Choroid plexus epithelial cell (primary cell): Measurements from ENCODE around the gene LYPD3.
"Not testable (repeated sequence)": the region's sequence is repeated elsewhere in the genome, so short reads cannot be mapped to it uniquely, and the experiment has no call there.

Experiments used
- DNase-seq: peaks from one replicate; pipeline ENCODE4 v3.0.0-alpha.2; 2010; ENCODE audit warnings: low read depth
- H3K4me3 ChIP-seq: 2 replicates; pipeline ENCODE4 v1.5.1; 2011; ENCODE audit warnings: low read depth, mild to moderate bottlenecking, control low read depth, low read length, moderate library complexity
- TF ChIP-seq, protein P1 (sequence below): conservative IDR thresholded peaks from 2 replicates; pipeline ENCODE4 v1.5.1; 2011; ENCODE audit warnings: low read depth, mild to moderate bottlenecking, control low read depth, inconsistent platforms, low read length, moderate library complexity

Gene LYPD3

DNA sequence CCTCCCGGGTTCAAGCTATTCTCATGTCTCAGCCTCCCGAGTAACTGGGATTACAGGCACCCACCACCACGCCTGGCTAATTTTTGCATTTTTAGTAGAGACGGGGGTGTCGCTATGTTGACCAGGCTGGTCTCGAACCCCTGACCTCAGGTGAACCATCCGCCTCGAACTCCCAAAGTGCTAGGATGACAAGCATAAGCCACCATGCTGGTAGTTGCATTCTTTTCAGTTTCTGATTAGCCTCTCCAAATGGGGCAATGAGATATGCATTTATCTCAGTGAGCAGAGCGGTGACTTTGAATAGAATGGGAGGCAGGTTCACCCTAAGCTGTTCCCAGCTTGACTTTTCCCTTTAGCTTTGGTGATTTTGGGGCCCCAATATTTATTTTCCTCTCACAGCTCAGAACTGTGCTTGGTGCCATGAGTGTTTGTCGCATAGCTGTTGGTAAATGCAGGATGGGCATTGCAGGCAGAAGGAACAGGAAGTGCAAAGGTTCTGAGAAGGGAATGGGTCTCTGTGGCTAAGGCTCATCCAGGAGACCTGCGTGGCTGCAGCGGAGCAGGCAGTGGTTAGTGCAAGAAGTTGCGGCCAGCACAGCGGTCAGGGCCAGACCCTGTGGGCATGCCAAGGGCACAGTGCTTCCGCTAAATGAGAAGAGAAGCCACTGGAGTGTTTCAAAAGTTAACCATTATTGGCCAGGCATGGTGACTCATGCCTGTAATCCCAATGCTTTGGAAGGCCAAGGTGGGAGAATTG, 20.7 kb downstream of the LYPD3 start:
- TF ChIP-seq, protein P1, sequence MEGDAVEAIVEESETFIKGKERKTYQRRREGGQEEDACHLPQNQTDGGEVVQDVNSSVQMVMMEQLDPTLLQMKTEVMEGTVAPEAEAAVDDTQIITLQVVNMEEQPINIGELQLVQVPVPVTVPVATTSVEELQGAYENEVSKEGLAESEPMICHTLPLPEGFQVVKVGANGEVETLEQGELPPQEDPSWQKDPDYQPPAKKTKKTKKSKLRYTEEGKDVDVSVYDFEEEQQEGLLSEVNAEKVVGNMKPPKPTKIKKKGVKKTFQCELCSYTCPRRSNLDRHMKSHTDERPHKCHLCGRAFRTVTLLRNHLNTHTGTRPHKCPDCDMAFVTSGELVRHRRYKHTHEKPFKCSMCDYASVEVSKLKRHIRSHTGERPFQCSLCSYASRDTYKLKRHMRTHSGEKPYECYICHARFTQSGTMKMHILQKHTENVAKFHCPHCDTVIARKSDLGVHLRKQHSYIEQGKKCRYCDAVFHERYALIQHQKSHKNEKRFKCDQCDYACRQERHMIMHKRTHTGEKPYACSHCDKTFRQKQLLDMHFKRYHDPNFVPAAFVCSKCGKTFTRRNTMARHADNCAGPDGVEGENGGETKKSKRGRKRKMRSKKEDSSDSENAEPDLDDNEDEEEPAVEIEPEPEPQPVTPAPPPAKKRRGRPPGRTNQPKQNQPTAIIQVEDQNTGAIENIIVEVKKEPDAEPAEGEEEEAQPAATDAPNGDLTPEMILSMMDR, result no peak
- no peak for DNase-seq
- H3K4me3 ChIP-seq, result no peak overlapping the region

DNA sequence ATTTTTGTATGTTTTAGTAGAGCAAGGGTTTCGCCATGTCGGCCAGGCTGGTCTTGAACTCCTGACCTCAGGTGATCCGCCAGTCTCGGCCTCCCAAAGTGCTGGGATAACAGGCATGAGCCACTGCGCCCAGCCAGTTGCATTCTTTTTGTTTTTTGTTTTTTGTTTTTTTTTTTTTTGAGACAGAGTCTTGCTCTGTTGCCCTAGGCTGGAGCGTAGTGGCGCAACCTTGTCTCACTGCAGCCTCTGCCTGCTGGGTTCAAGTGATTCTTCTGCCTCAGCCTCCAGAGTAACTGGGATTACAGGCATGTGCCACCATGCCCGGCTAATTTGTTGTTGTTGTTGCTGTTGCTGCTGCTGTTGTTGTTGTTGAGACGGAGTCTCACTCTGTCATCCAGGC, 21.3 kb downstream of the LYPD3 start:
- H3K4me3 ChIP-seq, DNase-seq: not testable (repeated sequence)

- no peak for DNase-seq
- TF ChIP-seq, protein P1, result no peak
- H3K4me3 ChIP-seq, result no peak overlapping the region
Observed at GRCh38 chr19:43441716-43442115, 23.7 kb downstream of the LYPD3 start.

DNA sequence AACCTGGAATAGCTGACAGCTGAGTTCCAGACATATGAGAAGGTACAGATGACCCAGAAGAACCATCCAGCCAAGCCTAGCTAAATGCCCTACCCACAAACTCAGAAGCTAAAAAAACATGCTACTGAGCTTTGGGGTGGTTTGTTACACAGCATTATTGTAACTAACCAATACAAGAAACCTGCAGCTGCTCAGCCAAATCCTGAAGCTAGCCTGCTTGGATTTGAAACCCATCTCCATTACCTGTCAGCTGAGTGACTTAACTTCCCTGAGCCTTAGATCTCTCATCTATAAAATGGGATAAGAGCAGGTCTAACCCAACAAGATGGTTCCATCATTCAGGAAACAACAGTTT, 25.7 kb downstream of the LYPD3 start:
- TF ChIP-seq, protein P1, result no peak
- H3K4me3 ChIP-seq, result no peak overlapping the region
- DNase-seq, result no peak

- TF ChIP-seq, protein P1, result no peak
- no peak overlapping the region for H3K4me3 ChIP-seq
- no peak for DNase-seq
Observed at GRCh38 chr19:43439032-43439708, 26.2 kb downstream of the LYPD3 start.

GRCh38 chr19:43438291-43439031, 26.9 kb downstream of the LYPD3 start:
- DNase-seq, result peak; percentile 15
- TF ChIP-seq, protein P1, result no peak
- no peak overlapping the region for H3K4me3 ChIP-seq

GRCh38 chr19:43437712-43438111, 27.7 kb downstream of the LYPD3 start:
- no peak overlapping the region for H3K4me3 ChIP-seq
- TF ChIP-seq, protein P1, result no peak

DNA sequence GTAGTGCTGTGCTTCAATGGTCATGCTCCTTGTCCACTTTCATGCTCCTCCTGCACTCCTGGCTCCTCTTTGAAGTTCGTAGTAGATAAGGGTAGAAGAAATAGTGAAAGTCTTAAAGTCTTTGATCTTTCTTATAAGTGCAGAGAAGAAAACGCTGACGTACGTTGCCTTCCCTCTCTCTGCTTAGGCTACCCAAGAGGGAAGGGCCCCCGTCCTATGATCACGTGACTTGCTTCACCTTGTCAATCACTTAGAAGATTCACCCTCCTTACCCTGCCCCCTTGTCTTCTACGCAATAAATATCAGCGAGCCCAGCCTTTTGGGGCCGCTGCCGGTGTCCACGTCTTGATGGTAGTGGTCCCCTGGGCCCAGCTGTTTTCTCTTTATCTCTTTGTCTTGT, 28.1 kb downstream of the LYPD3 start:
- H3K4me3 ChIP-seq, DNase-seq: not testable (repeated sequence)

More at GRCh38 chr19:43437712-43438111, 27.7 kb downstream of the LYPD3 start:
- DNase-seq, result no peak
